CD4-positive, alpha-beta T cell treated with Interleukin-15 for 1 hour (primary cell): ENCODE data around the gene ZNF219.
A peak's percentile ranks its signal among the peaks of the same experiment; 100 is the strongest.

ENCODE experiments used
- DNase-seq: peaks from one replicate; pipeline ENCODE4 v3.0.0-alpha.2; 2020

Gene ZNF219

GRCh38 chr14:21098076-21098891, at the start of gene ZNF219:
Gene ZNF219 (minus strand): TSS chr14:21098655. CDS start chr14:21093591, 5,064 bp downstream.
- peak; percentile 51 for DNase-seq

- no peak for DNase-seq
Measured at GRCh38 chr14:21145437-21145836, 47.0 kb upstream of the ZNF219 start.

GRCh38 chr14:21142357-21142756, 43.9 kb upstream of the ZNF219 start:
- DNase-seq, result no peak

- no peak for DNase-seq
Measured at GRCh38 chr14:21136024-21136423, 37.6 kb upstream of the ZNF219 start.

GRCh38 chr14:21133901-21134300, 35.4 kb upstream of the ZNF219 start:
- no peak for DNase-seq

GRCh38 chr14:21123429-21123828, 25.0 kb upstream of the ZNF219 start:
- DNase-seq, result no peak

GRCh38 chr14:21121122-21121521, 22.7 kb upstream of the ZNF219 start:
- no peak for DNase-seq

- no peak for DNase-seq
Measured at GRCh38 chr14:21120686-21121085, 22.2 kb upstream of the ZNF219 start.

GRCh38 chr14:21118933-21119332, 20.5 kb upstream of the ZNF219 start:
- DNase-seq, result no peak

GRCh38 chr14:21113369-21113768, 14.9 kb upstream of the ZNF219 start:
- DNase-seq, result no peak

GRCh38 chr14:21112255-21112654, 13.8 kb upstream of the ZNF219 start:
- no peak for DNase-seq

- DNase-seq, result no peak
Measured at GRCh38 chr14:21109377-21110138, 11.1 kb upstream of the ZNF219 start.

GRCh38 chr14:21108791-21109190, 10.3 kb upstream of the ZNF219 start:
- DNase-seq, result no peak

GRCh38 chr14:21107283-21107800, 8.9 kb upstream of the ZNF219 start:
- DNase-seq, result no peak

GRCh38 chr14:21106498-21107282, 8.2 kb upstream of the ZNF219 start:
- DNase-seq, result peak; percentile 76

GRCh38 chr14:21106176-21106497, 7.7 kb upstream of the ZNF219 start:
- no peak for DNase-seq

- DNase-seq, result no peak
Measured at GRCh38 chr14:21105095-21105494, 6.6 kb upstream of the ZNF219 start.

GRCh38 chr14:21104448-21105060, 6.1 kb upstream of the ZNF219 start:
- peak; percentile 63 for DNase-seq

- DNase-seq, result peak; percentile 93
Measured at GRCh38 chr14:21103710-21104447, 5.4 kb upstream of the ZNF219 start.

- DNase-seq, result no peak
Measured at GRCh38 chr14:21103411-21103709, 4.9 kb upstream of the ZNF219 start.

GRCh38 chr14:21102521-21103410, 4.3 kb upstream of the ZNF219 start:
- DNase-seq, result no peak
